GM18868 (cell line): ENCODE measurements around the gene MAP6D1.

Experiments used
- ATAC-seq: cut with Tn5 transposase; IDR thresholded peaks from one replicate; pipeline ENCODE4 v1.9.1; 2021; ENCODE audit warnings: mild to moderate bottlenecking, moderate library complexity; ENCODE audit not compliant: unreplicated experiment

The MAP6D1 gene

DNA sequence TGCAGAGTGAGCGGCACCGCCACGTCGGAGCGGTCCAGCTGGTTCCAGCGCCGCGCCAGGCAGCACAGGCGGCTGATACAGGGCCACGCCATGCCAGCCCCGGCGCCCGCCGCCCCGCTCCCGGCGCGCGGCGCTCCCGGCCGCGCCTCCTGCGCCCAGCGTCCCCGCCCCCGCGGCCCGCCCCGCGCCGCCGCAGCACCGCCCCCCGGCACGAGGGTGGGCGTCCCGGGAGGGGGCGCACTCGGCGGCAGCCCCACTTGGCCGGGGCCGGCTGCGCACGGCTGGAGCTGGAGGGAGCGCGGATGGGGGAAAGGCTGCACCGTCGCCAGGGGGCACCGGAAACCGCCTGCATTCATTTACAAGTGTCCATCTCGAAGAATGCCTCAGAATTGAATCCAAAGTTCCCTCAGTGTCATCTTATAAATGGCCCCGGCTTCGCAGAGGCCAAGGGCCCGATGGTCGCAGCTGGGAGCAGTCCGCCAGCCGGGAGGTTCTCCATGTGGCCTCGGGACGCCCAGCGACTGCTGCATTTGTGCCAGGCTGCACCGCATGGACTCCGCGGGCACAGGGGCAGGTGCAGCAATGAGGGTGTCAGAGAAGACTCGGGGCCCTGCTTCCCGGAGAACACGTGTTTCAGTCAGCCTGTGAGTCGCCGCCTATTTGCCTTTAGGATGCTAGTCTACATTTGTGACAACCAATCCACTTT lies at the start of gene MAP6D1:
Gene MAP6D1, minus strand, starts transcription at position 122 of the 706 bp plus-strand sequence. Its CDS starts 30 bp downstream, at position 92.
- ATAC-seq = peak; percentile 55

- no peak for ATAC-seq
Measured at GRCh38 chr3:183873914-183874313, 48.5 kb upstream of the MAP6D1 start.

DNA sequence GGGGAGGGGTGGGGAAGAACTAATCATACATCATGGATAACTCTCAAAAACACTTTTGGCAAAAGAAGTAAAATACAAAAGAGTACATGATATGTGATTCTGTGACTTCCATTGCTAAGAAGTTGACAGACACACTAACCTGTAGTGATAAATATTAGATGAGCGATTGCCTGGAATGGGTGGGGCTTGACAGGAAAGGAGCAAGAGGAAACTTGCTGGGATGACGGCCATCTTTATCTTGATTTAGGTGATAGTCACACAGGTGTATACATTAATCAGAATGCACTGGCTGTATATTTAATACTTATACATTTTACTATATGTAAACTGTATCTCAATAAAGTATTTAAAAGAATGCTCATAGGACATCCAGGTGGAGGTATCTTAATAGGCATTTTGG lies 46.2 kb upstream of the MAP6D1 start:
- ATAC-seq = no peak

- ATAC-seq = no peak
Measured at GRCh38 chr3:183870563-183870962, 45.2 kb upstream of the MAP6D1 start.

DNA sequence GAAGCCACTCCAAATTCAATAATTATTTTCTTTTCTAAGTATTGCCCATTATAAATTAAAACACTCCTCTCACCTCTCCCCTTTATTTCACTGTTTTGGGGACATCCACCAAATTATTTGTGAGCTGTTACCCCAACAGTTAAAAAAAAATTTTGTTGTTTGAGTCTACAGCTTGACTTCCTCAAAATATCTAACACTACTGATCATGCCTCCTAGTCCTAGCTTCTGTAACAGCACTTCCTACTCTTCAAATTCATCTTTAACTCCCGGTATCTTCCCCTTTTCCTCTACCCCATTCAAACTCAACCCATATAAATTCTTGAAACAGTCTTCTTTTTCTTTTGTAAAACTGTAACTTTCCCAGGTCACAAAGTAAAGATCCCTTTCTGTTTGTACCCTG lies 43.4 kb upstream of the MAP6D1 start:
- ATAC-seq = no peak

GRCh38 chr3:183862610-183863009 lies 37.2 kb upstream of the MAP6D1 start:
- no peak for ATAC-seq

GRCh38 chr3:183857863-183858262 lies 32.5 kb upstream of the MAP6D1 start:
- no peak for ATAC-seq

GRCh38 chr3:183854318-183855035 lies 29.1 kb upstream of the MAP6D1 start:
- ATAC-seq = no peak

DNA sequence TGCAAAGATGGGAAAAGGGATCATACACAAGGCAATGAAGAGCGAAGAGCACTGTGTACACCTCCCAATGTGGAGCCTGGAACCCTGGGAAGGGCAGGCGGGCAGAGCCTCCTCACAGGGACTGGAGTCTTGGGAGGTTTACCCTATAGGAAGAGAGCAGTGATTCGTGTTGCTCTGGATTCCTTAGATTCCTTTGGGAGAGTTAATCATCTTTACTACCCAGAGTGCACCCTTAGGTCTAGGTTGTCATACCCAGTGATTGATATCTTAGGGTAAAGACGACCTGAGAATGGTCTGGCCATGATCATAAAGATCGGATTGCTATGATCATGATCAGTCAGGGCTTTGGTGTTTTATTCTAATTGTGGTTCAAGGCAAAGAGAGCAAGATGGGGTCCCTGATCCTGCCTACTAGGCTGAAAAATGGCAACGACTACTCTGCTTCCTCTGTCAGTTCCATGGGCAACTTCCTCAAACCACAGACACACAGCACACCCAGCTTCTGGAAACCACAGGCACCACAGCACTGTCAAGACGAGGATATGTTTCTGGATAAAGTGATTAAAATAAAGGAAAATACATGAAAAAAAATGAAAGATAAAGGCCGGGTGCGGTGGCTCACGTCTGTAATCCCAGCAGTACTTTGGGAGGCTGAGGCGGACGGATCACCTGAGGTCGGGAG lies 20.4 kb upstream of the MAP6D1 start:
- no peak for ATAC-seq

- ATAC-seq = no peak
Measured at GRCh38 chr3:183845090-183845489, 19.7 kb upstream of the MAP6D1 start.

DNA sequence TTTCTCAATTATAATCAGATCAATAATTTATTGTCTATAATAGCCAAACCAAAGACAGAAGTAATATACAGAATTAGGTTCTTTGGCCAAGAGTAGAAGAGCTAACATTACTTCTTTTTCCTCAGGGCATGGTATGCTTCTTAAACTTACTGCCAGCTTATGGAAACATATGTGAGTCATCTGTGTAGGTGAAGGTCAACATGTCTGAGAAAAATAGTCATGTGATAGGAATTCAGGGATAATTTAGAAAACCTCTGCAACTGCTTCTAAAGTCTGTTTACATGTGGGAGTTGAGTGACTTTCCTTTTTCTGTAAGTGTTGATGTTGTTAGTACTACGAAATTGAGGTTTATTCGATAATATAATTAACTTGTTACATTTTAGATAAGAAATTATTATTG lies 19.2 kb upstream of the MAP6D1 start:
- ATAC-seq = no peak

GRCh38 chr3:183839751-183840150 lies 14.4 kb upstream of the MAP6D1 start:
- ATAC-seq = no peak

- no peak for ATAC-seq
Measured at GRCh38 chr3:183837894-183838293, 12.5 kb upstream of the MAP6D1 start.

DNA sequence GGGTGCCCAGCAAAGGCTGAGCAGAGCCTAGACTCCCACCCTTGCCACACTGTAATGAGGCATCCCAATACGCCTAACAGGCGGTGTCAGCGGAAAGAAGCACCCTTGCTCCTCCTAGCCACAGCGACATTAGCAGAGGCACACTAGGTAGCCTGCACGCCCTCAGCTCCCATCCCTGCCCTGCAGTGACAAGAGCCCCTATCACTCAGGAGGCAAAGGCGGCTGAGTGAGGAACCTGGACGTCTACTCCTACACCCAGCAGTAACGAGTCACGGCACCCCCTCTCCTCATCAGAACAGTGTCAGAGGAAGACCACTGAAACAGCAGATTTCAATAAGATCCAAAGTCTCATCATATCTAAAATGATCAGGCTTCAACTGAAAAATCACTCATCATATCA lies 12.0 kb upstream of the MAP6D1 start:
- ATAC-seq = no peak

- no peak for ATAC-seq
Measured at GRCh38 chr3:183833516-183833915, 8.1 kb upstream of the MAP6D1 start.

DNA sequence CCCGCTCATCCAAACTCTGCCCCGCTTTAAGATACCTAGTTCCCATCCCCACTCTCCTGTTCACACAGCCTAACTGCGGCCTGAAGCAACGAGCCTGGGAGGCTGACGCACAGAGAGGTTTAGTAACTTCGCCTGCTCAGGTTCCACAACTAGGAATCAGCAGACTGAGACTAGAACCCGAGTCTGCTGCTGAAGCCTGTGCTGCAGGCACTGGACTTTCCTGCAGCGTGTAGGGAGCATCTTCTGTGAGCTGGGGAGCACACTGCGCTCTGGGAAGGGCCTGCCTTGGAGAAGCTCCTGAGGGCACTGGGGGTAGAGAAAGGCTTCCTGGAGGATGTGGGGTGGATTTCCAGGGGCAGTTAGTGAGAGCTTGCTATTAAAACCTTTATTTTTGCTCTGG lies 4.8 kb upstream of the MAP6D1 start:
- ATAC-seq = no peak

- ATAC-seq = no peak
Measured at GRCh38 chr3:183829466-183829865, 4.1 kb upstream of the MAP6D1 start.

DNA sequence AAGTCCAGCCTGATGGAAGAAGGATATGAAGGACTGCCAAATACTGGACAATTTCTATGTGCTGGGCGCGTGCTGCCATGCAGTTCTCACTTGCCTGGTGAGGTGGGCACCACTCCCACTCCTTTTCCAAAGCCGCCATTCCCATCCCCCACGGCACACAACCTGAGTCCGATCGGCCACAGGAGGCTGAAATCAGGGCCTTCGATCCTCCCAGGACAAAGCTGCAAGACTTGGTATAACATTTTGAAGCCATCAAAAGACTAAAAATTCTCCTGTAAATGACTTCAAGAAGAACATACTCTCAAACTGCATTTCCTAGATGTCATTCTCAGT lies 3.1 kb upstream of the MAP6D1 start:
- ATAC-seq = no peak

DNA sequence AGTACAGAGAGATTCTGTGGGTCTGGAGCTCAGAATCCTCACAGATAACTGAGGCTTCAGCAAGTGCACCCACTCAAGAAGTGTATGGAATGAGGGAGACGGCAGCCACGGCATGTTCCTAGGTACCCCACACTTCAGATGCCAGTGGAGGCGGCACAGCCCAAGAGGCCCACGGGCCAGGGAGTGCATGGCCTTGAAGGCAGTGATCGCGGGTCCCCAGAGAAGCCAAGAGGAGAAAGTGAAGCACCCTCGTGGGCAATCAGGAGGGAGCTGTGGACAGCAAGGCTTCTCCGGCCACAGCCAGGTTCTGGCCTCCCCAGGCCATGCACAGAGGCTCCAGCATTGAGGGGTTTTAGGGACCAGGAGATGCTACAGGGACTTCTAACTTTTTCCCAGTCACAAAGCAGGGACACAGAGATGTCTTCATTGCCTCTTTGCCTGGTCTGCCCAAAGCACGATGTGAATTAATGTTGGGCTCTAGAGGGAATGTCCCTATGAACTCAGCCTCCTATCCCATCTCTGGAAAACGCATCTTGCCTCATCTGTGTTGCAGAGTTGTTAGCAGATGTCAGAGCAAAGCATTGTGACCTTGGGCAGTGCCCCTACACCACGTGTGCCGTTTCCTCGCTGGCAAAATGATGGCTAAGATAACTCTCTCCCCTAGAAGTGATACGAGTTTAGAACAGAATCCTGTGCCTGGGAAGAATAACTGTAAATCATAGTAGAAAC lies 2.6 kb upstream of the MAP6D1 start:
- no peak for ATAC-seq

DNA sequence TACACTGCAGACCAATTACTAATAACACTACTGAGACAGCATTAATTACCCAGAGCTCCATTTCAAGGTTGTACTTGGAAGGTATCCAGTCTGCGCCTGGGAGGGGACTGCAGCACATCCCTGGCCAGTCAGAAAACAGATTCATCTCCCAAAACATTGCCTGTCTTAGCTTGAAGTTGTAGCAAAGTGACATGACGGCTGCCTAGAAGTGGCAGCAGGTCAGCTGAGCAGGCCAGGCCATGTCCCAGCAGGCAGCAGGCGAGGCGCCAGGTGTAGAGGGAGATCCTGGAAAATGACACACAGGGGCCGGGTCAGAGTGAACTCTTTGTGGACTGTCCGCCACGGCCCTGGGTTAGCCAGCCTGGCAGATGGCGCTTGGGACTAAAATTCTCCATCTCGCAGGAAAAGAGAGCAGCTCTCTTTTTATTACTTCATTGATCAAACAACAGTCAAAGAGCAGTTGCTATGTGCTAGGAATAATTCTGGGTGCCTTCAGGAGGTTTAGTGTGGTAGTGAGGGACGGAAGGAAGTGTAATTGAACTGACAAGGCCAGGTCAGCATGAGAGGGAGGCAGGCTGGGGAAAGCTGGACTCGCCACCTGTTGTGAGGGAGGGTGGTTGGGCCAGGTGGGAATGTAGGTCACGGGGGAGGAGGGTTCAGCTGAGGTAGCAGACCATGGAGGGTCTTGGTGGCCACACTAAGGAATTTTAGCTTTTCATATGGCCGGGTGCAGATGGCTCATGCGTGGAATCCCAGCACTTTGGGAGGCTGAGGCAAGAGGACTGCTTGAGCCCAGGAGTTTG lies 1.3 kb upstream of the MAP6D1 start:
- no peak for ATAC-seq
